ENCODE measurements around the gene IL1B.
"Not testable (repeated sequence)": the region's sequence is repeated elsewhere in the genome, so short reads cannot be mapped to it uniquely, and the experiment has no call there.

The IL1B gene

GRCh38 chr2:112849956-112850355 lies 13.4 kb upstream of the IL1B start:
- DNase-seq: no peak

DNA sequence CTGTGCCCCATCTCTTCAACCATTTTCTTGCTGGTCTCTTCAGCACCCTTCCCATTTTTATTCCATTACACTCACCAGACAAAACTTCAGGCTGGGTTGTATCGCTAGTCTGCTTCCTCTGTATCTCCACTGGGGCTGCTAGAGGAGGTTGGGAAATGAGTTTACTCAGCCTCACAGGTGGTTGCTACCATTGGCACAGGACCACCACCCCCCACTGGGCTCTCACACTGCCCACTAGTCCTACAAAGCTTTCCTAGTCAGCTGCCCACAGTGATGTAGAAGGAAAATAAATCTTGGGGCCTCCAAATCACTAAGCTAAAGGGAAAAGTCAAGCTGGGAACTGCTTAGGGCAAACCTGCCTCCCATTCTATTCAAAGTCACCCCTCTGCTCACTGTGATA lies 12.3 kb upstream of the IL1B start:
- DNase-seq: no peak

- no peak for DNase-seq
These were observed 9.5 kb upstream of the IL1B start for GRCh38 chr2:112846031-112846430.

DNA sequence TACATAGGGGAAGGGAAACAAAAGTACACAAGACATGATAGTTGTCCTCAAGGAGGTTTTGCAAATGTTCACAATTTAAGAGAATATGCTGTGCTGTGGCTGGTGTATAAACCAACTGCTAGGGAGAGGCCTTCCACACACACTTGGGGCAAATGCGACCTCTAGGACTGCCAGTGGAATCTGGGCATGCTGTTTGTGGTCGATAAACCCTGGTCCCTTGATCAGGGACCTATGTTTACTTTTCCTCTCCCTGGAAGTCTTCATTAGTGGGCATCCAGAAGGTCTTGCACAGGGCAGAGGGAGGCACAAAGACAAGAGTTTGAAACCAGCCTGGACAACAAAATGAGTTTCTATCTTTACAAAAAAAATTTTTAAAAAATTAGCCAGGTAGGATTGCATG lies 7.3 kb upstream of the IL1B start:
- no peak for DNase-seq

DNA sequence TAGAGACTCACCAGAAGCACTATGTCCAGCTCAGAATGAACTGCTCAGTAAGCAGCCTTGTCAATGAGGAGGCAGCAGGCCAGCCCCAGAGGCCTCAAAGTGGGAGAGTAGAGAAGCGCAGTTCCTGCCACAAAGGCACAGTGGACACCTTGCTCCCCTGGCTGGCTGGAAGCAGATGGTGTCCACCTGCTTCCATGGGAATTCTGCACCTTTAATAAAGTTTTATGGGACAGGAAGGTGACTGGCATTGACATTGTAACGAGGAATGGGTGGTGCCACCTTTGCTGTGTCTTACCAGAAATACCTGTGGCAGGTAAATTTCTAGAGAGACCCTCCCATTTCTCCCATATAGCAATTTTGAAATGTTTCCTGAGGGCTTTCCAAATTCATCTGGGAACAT lies 6.7 kb upstream of the IL1B start:
- no peak for DNase-seq

- no peak for DNase-seq
These were observed 4.9 kb upstream of the IL1B start for GRCh38 chr2:112841295-112842044.

DNA sequence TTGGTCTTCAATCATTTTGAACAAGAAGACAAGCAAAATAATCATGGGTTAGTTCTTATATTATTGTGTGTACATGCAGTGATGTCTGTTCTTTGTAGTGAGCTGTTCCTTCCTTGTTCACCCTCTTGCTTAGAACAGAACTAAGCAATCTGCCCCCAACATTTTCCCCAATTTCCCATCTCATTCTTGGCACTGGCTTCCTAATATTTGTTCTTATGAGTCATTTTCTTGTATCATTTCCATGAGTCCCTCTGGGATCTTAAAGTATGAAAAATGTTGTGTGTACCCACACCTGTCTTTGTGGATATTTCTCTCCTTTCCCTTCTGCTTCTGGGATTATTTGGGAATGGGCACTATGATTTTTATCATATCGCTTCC lies 3.5 kb upstream of the IL1B start:
- no peak for DNase-seq

DNA sequence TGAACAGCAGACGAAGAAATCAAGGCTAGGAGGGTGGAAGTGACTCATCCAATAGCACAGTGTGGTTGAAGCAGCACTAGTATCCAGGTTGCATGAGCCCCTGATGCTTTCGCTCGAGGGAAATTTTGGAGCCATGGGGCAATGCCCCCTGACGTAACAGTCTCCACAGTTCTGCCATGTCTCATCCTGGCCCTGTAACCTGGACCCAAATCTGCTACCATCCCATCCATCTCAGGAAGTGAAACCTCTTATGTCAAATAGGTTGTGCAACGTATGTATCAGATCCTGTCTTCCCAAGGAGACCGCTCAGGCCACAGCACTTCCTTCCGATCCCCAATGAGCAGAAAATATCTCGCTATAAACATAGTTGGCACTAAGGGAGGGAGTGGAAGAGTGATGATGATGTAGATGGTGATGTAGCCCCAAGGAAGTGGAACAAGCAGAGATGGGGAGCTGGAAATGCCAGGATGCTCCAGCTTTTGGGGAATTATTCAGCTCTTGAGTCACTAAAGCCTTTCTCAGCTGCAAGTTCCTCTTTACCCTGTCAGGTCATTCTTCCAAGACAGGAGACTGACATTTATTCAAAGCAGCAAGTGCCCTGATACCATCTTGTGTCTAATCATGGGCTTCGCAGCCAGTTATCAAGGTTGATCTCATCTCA lies 3.0 kb upstream of the IL1B start:
- DNase-seq: no peak

DNA sequence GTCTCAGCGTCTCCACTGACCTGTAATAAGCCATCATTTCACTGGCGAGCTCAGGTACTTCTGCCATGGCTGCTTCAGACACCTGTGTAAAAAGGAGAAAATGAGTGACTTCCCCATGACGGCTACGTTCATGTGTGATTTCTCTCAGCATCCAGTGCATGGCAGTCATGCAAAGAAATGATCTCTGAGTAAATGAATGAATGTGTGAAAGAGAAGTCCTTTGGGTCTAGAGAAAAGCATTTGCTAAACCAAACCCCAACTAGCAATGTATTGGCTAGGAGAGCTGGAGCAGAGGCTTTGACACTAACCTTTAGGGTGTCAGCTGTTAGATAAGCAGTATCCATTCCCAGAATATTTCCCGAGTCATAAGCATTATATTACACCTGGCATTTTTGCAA lies 417 bp downstream of the IL1B start:
- no peak for DNase-seq

DNA sequence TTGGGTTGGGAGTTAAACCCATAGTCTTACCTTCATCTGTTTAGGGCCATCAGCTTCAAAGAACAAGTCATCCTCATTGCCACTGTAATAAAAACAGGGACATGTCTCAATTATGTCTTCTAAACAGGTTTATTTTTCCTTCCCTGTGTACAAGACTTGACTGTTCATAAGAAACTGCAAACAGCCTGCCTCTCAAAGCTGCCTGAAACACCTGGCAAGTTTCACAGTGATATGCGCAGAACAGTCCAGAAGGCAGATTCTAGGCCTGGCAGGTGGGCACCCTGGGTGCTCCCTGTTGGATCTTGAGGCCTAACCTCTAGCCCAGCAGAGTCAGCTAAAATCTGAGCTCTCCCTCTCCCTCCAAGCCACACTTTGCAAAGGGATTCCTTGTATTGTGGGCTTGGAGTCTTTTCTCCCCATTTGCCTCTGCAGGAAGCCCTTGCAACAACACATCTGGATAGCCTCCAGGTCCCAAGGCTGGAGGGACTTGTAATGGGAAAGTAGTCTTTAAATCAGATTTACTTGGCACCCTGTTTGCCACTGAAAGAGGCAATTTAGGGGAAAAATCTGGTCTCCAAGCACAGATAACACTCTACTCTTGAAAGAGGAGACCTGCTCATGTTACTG lies 930 bp downstream of the IL1B start:
- DNase-seq: no peak

GRCh38 chr2:112835061-112835501 lies 1.5 kb downstream of the IL1B start:
- DNase-seq: no peak

DNA sequence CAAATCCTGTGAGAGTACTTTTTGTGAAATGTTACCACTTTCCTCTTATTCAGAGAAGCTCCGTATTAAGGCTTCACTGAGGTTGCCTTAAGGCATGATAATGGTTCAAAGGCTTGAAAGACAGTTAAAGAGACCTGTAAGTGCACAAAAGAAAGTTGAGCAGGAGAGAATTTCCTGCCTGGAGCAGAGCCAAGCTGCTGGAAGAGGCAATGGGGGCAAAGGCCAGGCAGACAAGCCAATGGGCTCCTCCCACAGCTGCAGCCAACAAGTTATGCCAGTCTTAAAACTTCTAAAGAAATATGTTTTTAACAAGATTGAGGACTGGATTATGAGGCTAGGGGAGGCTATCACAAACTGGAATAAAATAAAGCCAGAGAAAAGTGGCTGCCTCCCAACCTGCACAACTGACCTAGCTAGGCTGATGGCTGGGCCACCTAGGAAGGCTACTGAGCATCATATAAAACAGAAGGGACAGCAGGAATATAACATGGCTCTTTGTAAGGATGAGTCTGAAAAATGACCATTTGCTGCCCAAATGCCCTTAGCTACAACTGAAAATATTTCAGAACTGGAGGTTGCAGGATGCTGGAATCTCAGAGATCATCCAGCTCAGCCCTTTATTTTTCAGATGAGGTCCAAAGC lies 2.1 kb downstream of the IL1B start:
- no peak for DNase-seq

DNA sequence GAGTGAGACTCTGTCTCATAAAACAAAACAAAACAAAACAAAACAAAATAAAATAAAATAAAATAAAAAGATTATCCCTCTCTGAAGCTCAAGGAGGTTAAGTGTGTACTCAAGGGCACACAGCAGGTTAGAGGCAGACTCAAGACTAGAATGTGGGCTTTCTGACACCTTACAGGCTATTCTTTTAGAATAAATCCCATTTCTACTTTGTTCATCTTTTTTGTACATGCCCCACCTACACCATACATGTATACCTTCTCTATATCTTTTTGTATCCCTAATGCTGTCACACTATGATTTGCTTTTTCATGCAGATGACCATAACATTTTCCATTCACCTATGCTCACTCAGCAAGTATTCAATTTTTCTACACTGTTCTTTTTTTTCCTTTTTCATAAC lies 2.6 kb downstream of the IL1B start:
- DNase-seq: no peak

- not testable (repeated sequence) for DNase-seq
These were observed 3.0 kb downstream of the IL1B start for GRCh38 chr2:112833639-112833931.

GRCh38 chr2:112832841-112833638 lies 3.5 kb downstream of the IL1B start:
- no peak for DNase-seq

GRCh38 chr2:112831946-112832840 lies 4.4 kb downstream of the IL1B start:
- no peak for DNase-seq

GRCh38 chr2:112831513-112831845 lies 5.1 kb downstream of the IL1B start:
- DNase-seq: no peak

DNA sequence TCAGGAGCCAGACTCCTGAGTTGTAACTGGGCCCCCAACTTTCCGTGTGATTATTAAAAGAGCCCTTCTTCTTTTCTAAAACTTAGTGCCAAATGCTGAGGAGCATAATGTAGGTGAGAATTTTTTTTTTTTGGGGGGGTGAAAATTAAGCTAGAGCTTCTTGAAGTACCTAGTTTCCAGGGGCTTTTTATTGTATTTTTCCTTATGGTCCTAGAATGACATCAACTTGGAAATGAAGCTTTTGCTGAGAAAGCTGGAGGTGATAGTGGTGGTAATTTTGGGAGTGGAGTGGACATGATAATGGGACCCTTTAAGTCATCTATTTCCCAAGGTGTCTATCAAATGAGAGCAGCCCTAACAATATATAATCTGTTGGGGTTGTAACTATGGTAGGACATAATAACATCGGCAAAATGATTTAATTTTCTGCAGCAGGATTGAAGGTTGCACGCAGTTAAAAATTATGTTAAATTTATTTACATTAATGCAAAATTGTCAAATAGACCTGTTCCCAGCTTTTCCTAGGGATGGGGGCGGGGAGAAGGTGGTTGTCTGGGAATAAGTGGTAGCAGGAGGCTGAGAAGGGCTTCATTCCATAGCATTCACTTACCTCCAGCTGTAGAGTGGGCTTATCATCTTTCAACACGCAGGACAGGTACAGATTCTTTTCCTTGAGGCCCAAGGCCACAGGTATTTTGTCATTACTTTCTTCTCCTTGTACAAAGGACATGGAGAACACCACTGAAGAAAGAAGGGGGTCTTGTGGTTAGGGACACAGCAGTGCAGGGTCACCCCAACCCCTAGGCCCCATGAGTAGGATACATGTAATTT lies 5.7 kb downstream of the IL1B start:
- no peak for DNase-seq

GRCh38 chr2:112829961-112830681 lies 6.5 kb downstream of the IL1B start:
- DNase-seq: no peak

DNA sequence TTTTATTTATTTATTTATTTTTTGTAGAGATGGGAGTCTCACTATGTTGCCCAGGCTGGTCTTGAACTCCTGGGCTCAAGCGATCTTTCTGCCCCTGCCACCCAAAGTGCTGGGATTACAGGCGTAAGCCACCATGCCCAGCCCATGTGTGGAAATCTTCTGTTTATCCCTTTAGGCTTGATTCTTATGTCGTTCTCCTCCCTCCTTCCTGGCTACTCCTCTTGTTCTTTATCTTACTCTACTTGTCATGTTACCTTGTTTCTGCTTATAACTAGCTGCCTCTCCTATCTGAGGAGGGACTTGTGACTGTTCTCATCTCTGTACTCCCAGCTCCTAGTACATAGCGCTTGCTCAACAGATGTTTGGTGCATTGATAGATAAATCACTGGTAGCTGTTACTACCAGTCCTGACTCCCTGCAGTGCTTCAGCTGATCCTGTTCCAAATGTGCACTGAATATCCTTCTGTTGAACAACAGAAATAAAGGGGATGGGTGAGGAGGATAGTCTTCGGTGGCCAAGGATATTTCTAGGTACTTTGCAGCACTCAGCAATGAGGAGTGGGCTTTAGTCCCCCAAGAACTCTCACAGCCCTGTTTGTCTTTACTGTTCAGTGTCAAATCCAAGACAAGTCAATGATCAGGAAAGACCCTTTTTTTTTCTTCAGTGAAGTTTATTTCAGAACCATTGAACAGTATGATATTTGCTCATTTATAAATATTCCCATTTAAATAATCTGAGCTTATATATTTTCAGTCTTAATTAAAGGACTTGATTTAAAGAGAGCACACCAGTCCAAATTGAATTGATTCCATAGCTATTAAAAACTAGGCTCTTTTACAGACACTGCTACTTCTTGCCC lies 7.2 kb downstream of the IL1B start:
- no peak for DNase-seq
